Measurements from ENCODE around the gene CNNM4. TPM values are rescaled to one million over a fixed set of nuclear protein-coding genes. Genes with fewer than 3 reads are reported as not detected.
"Not testable (repeated sequence)": the region's sequence is repeated elsewhere in the genome, so short reads cannot be mapped to it uniquely, and the experiment has no call there.

CNNM4 gene
- total RNA-seq, 1 donor from 2014 or later, result 3.7 TPM

GRCh38 chr2:96792772-96793749 is 32.4 kb downstream of the CNNM4 start:
- no peak for DNase-seq (ENCODE audit: low spot score)

GRCh38 chr2:96795076-96795475 is 34.4 kb downstream of the CNNM4 start:
- no peak for DNase-seq (ENCODE audit: low spot score)

- not testable (repeated sequence) for DNase-seq (ENCODE audit: low spot score)
Observed at GRCh38 chr2:96796497-96796896, 35.8 kb downstream of the CNNM4 start.

- no peak for DNase-seq (ENCODE audit: low spot score)
Observed at GRCh38 chr2:96797066-96797625, 36.4 kb downstream of the CNNM4 start.

GRCh38 chr2:96798733-96799622 is 38.3 kb downstream of the CNNM4 start:
- DNase-seq (ENCODE audit: low spot score), result no peak

GRCh38 chr2:96799623-96799935 is 38.9 kb downstream of the CNNM4 start:
- DNase-seq (ENCODE audit: low spot score), result no peak

GRCh38 chr2:96800061-96801004 is 39.6 kb downstream of the CNNM4 start:
- DNase-seq (ENCODE audit: low spot score), result no peak

GRCh38 chr2:96801005-96801785 is 40.5 kb downstream of the CNNM4 start:
- DNase-seq (ENCODE audit: low spot score), result no peak

GRCh38 chr2:96801786-96802595 is 41.3 kb downstream of the CNNM4 start:
- no peak for DNase-seq (ENCODE audit: low spot score)

GRCh38 chr2:96802721-96803120 is 42.0 kb downstream of the CNNM4 start:
- no peak for DNase-seq (ENCODE audit: low spot score)

GRCh38 chr2:96804986-96805385 is 44.3 kb downstream of the CNNM4 start:
- no peak for DNase-seq (ENCODE audit: low spot score)

GRCh38 chr2:96805946-96806345 is 45.2 kb downstream of the CNNM4 start:
- DNase-seq (ENCODE audit: low spot score), result not testable (repeated sequence)

- DNase-seq (ENCODE audit: low spot score), result no peak
Observed at GRCh38 chr2:96806468-96807126, 45.9 kb downstream of the CNNM4 start.

GRCh38 chr2:96807127-96807471 is 46.4 kb downstream of the CNNM4 start:
- no peak for DNase-seq (ENCODE audit: low spot score)

- no peak for DNase-seq (ENCODE audit: low spot score)
Observed at GRCh38 chr2:96808176-96808837, 47.6 kb downstream of the CNNM4 start.

GRCh38 chr2:96809216-96809882 is 48.6 kb downstream of the CNNM4 start:
- DNase-seq (ENCODE audit: low spot score), result no peak
